Measurements from ENCODE around the gene SHPK.

DNA sequence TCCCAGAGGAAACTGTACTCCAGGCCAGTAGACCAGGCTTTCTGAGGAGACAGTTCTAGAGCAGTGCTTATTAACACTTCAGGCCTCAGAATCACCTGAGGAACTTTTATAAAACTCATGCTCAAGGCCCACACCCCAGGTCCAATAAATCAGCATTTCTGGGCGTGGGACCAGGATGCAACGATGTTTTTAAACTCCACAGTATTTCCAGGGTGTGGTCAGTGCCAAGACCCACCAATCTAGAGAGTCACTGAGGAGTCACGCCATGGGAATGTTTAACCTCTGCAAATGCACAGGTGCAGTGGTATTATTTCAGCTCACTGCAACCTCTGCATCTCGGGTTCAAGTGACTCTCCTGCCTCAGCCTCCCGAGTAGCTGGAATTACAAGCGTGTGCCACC lies 22.9 kb downstream of the SHPK start:
- TF ChIP-seq, protein P1, sequence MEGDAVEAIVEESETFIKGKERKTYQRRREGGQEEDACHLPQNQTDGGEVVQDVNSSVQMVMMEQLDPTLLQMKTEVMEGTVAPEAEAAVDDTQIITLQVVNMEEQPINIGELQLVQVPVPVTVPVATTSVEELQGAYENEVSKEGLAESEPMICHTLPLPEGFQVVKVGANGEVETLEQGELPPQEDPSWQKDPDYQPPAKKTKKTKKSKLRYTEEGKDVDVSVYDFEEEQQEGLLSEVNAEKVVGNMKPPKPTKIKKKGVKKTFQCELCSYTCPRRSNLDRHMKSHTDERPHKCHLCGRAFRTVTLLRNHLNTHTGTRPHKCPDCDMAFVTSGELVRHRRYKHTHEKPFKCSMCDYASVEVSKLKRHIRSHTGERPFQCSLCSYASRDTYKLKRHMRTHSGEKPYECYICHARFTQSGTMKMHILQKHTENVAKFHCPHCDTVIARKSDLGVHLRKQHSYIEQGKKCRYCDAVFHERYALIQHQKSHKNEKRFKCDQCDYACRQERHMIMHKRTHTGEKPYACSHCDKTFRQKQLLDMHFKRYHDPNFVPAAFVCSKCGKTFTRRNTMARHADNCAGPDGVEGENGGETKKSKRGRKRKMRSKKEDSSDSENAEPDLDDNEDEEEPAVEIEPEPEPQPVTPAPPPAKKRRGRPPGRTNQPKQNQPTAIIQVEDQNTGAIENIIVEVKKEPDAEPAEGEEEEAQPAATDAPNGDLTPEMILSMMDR (IDR thresholded peaks at IDR 0.05 in 2 of 3, conservative IDR thresholded peaks at IDR 0.05 in 1 of 3; ENCODE audit: borderline replicate concordance in 1 of 3, insufficient read depth in 1 of 3, low read depth in 2 of 3, low read length in 2 of 3): no peak
- TF ChIP-seq, protein P2, sequence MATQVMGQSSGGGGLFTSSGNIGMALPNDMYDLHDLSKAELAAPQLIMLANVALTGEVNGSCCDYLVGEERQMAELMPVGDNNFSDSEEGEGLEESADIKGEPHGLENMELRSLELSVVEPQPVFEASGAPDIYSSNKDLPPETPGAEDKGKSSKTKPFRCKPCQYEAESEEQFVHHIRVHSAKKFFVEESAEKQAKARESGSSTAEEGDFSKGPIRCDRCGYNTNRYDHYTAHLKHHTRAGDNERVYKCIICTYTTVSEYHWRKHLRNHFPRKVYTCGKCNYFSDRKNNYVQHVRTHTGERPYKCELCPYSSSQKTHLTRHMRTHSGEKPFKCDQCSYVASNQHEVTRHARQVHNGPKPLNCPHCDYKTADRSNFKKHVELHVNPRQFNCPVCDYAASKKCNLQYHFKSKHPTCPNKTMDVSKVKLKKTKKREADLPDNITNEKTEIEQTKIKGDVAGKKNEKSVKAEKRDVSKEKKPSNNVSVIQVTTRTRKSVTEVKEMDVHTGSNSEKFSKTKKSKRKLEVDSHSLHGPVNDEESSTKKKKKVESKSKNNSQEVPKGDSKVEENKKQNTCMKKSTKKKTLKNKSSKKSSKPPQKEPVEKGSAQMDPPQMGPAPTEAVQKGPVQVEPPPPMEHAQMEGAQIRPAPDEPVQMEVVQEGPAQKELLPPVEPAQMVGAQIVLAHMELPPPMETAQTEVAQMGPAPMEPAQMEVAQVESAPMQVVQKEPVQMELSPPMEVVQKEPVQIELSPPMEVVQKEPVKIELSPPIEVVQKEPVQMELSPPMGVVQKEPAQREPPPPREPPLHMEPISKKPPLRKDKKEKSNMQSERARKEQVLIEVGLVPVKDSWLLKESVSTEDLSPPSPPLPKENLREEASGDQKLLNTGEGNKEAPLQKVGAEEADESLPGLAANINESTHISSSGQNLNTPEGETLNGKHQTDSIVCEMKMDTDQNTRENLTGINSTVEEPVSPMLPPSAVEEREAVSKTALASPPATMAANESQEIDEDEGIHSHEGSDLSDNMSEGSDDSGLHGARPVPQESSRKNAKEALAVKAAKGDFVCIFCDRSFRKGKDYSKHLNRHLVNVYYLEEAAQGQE (IDR thresholded peaks at IDR 0.05; ENCODE audit: low read depth): no peak
- TF ChIP-seq, protein P3, sequence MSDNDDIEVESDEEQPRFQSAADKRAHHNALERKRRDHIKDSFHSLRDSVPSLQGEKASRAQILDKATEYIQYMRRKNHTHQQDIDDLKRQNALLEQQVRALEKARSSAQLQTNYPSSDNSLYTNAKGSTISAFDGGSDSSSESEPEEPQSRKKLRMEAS (IDR thresholded peaks at IDR 0.05): no peak
- TF ChIP-seq, protein P4, sequence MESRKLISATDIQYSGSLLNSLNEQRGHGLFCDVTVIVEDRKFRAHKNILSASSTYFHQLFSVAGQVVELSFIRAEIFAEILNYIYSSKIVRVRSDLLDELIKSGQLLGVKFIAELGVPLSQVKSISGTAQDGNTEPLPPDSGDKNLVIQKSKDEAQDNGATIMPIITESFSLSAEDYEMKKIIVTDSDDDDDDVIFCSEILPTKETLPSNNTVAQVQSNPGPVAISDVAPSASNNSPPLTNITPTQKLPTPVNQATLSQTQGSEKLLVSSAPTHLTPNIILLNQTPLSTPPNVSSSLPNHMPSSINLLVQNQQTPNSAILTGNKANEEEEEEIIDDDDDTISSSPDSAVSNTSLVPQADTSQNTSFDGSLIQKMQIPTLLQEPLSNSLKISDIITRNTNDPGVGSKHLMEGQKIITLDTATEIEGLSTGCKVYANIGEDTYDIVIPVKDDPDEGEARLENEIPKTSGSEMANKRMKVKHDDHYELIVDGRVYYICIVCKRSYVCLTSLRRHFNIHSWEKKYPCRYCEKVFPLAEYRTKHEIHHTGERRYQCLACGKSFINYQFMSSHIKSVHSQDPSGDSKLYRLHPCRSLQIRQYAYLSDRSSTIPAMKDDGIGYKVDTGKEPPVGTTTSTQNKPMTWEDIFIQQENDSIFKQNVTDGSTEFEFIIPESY (IDR thresholded peaks at IDR 0.05; ENCODE audit: extremely low read depth, insufficient replicate concordance, low read length): no peak
- TF ChIP-seq POLR2AphosphoS5 (IDR thresholded peaks at IDR 0.05; ENCODE audit: low read depth, low read length): no peak
- TF ChIP-seq YY1 (IDR thresholded peaks at IDR 0.05; ENCODE audit: extremely low read depth, insufficient replicate concordance, low read depth, low read length): no peak
- no peak for TF ChIP-seq CEBPB (IDR thresholded peaks at IDR 0.05; ENCODE audit: low read depth)
- TF ChIP-seq, protein P5, sequence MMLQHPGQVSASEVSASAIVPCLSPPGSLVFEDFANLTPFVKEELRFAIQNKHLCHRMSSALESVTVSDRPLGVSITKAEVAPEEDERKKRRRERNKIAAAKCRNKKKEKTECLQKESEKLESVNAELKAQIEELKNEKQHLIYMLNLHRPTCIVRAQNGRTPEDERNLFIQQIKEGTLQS (IDR thresholded peaks at IDR 0.05): no peak
- no peak for TF ChIP-seq TCF7L2 (IDR thresholded peaks at IDR 0.05; ENCODE audit: borderline replicate concordance, extremely low read depth, insufficient read depth, insufficient read length)
- no peak for TF ChIP-seq POLR2A (IDR thresholded peaks at IDR 0.05; ENCODE audit: borderline replicate concordance, extremely low read depth, insufficient read depth, insufficient read length)

All from HCT116 (cell line).